A673 (cell line): ENCODE results near the gene TMEM218.

ENCODE experiments used
- CTCF ChIP-seq: fragments of 300-800, 200-600 bp; sonication (generic); conservative IDR thresholded peaks from 2 replicates; pipeline ENCODE4 v1.5.1; 2017; ENCODE audit warnings: low read depth, mild to moderate bottlenecking, antibody characterized with exemption, low read length, moderate library complexity, mixed read lengths
- EZH2 ChIP-seq: fragments of 200-600 bp; sonication (generic); IDR thresholded peaks from 2 replicates; pipeline ENCODE4 v1.6.1; 2017; ENCODE audit warnings: borderline replicate concordance, low read depth, mild to moderate bottlenecking, mixed read lengths, antibody characterized with exemption, low read length; ENCODE audit not compliant: poor library complexity, severe bottlenecking

DNA sequence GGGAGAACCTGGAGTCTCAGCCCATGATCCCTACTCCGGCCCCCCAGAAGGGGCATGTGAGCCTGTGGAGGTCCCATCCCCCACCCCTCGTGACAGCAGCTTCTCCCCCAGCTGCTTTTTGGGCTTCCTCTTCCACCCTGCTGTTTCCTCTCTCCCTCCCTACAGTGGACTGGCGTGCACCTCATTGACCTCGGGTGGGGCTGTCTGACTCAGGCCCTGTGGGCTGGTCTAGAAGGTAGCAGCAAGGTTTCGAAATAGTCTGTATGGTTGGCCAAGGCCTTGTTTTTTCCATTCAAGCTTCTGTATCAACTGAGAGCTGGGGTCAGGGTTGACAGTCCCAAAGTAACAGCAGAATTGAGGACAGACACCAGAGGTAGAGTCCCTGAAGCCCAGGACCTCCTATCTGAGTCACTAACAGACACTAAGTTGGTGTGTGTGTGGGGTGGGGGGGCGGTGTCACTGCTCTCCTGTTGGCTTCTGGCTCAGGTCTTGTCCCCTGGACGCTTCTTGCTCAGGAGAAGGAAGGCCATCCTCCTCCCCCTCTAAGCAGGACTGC is 40.6 kb downstream of the TMEM218 start:
- TF ChIP-seq EZH2 = no peak
- no peak for TF ChIP-seq CTCF
